HUDEP-2 (cell line): ENCODE measurements around the gene DST.
A peak's percentile ranks its signal among the peaks of the same experiment; 100 is the strongest.
"Not testable (repeated sequence)": the region's sequence is repeated elsewhere in the genome, so short reads cannot be mapped to it uniquely, and the experiment has no call there.

ENCODE experiments used
- DNase-seq, 76 experiments: peaks; one replicate each; lab custom pipeline; 2025; ENCODE audit not compliant: unreplicated experiment in 76 of 76; lab: John Stamatoyannopoulos, UW

DST gene

DNA sequence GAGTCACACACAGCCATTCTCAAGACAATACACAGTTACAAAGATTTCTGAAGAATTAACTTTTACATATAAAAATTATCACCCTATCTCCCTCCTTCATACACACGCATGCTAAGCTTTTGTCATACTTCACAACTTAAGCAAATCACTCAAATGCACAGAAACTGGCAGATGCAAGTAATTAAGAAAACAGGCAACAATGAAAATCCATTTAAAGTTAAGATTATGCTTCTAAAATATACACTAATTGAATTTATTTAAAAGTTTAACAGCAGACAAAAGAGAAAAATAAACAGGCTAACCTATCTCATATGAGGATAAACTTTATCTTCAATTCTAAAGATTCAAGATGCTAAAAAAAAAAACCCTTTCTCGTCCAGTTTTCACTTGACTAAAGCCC, 68.4 kb downstream of the DST start:
- DNase-seq = no peak

DNA sequence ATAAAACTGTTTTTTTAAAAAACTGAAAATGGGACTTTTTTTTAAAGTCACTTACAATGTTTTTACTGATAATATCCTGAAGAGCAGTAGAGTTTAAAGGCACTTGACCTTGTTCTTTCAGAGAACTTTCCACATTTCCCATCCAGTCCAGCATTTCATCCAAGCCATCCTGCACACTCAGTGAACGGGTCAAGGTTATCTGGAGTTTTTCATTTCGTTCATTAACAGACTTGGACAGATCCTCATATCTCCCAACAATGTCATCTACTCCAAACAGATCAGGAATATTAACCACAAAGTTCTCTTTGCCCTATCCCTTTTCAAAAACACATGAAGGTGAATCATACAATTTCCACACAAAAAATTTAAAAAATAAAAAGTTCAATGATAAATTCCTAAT, 69.1 kb downstream of the DST start:
- DNase-seq = no peak

- DNase-seq = no peak
These were observed 69.8 kb downstream of the DST start for GRCh38 chr6:56572788-56573471.

- DNase-seq = no peak
These were observed 71.1 kb downstream of the DST start for GRCh38 chr6:56571605-56572004.

DNA sequence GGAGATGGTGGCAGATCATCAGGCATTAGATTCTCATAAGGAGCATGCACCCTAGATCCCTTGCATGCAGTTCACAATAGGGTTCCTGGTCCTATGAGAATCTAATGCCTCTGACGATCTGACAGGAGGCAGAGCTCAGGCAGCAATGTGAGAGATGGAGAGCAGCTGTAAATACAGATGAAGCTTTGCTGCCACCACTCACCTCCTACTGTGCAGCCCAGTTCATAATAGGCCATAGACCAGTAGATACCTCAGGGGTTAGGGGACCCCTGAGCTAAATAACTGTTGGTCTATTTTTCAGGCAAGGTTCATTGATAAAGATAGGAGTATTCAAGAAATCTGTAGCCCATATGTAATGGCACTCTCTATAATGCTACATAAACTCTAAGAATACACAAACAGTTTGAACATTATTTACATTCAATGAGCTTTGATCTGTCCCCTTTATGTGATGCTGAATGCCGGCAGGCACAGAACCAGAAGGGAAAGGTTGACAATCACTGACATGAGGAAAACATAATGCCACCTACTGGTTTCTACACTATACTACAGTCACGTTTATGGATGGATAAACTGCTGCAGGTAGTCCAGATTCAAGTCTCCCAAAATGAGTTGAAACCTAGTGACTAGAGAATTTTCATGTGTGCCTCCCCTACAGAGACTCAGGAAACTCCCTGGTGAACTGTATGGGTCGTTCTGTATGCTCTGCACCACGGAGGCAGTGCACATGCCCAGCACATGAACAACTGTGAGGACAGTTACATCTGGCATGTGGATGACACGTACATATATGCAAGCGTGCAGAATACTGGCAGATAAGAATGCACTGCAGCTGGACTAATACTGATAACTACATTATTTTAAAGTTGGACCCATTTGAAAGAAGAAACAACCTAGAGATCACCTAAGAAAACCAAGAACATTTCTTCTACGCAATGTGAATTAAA, 72.0 kb downstream of the DST start:
- peak in 9 of 76 experiments; percentile 8 to 33 (median 14) for DNase-seq

- DNase-seq = no peak
These were observed 75.2 kb downstream of the DST start for GRCh38 chr6:56567501-56567900.

DNA sequence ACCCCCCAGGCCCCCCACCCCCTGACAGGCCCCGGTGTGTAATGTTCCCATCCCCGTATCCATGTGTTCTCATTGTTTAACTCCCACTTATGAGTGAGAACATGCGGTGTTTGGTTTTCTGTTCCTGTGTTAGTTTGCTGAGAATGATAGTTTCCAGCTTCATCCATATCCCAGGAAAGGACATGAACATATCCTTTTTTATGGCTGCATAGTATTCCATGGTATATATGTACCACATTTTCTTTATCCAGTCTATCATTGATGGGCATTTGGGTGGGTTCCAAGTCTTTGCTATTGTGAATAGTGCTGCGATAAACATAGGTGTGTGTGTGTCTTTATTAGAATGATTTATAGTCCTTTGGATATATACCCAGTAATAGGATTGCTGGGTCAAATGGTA, 80.0 kb downstream of the DST start:
- not testable (repeated sequence) for DNase-seq

DNA sequence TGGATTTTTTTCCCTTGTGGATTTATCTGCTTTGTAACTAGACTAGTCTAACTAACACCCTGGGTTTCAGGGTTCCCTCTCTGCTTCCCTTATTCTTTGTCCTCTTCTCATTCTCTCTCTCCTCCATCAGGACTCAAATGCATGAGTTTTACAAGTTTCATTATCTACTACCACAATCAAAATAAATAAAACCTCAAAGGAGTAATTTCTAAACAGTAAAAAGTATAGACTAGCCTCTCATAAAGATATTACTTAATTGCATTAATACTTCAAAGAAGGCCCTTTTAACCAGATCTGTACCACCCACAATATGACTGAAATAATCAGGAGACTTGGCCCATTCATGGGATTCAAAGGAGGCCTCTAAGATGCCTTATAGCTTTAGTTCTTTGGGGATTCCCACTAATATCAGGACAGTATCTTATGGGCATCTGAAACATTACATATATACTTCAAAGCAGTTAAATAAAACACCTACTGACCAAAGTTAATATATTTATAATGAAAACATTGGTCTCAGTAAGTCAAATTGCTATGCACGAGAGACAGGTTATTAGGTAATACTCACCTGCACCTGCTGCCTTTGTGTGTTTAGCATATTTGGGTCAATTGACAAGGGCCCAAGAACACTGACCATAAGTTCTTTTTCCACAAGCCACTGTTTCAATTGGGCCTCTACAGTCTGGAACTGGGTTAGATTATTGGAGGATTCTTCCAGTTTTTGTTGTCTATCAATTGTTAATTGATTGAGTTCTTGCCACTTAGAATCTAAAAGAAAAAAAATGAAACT, 85.7 kb downstream of the DST start:
- no peak for DNase-seq

- no peak for DNase-seq
These were observed 87.2 kb downstream of the DST start for GRCh38 chr6:56555438-56555872.

GRCh38 chr6:56552187-56553130, 90.2 kb downstream of the DST start:
- DNase-seq = no peak

DNA sequence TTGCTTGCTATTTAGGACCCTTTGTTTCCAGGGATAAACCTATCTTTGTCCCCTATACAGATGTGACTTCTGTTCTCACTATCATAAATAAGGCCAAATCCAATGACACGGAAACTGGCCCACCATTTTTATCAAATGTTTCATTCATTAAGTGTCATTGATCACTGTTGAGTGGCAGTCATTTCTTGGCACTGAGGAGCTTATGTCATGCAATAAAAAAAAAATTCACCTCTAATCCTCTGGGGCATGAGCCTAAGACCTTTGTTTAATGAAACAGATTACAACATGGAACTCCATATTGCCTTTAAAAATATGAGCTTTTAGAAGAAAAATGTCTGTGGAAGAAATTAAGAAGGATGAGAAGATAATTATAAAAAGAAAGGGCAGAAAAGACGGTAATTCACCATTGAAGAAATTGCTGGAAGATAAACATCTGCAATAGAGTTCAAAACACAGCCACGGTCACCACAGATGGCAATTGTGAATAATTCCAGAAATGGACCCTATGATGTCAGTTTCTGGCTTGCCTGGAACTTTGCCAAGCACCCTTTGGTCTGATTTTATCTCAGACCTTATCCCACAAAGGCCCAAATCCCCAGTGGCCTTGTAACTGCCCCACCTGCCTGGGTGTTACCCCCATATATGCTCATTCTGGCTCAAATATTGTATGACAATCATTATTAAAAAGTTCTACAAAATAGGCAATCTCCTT, 91.1 kb downstream of the DST start:
- no peak for DNase-seq

DNA sequence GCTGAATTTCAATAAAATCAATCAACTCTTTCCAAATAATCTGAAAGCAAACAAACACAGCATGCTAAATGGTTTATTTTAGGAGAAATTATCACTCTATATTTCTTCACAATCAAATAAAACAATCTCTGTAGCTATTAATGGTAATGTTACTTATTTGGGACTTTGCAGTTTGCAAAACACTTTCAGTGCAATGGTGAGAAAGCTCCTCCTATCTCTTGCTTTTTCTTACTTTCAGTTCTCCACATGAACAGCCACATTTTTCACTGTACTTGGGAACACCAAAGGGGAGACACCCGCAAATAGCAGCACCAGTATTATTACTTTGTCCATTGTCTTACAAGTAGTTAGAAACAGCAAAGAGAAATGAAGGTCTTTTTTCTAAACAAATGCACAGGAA, 92.4 kb downstream of the DST start:
- DNase-seq = no peak

GRCh38 chr6:56549014-56549413, 93.7 kb downstream of the DST start:
- peak in 12 of 76 experiments; percentile 9 to 43 (median 20) for DNase-seq

DNA sequence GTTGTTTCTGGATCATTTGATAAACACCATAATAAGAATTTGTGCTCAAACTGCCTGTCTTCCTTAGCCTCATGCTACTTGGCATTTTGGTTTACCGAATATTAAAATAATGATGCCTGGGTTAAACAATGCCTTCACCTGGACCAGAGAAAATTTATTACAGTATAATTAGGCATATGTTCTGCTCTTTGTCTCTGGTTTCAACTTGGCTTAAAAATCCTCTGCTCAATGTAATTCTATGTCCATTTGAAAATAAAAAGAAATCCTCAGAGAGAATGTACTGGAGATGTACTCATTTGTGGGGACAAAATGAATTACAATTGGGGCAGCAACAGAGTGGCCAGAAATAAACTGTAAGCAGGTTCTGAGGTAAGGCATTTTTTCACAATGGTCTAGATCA, 95.0 kb downstream of the DST start:
- DNase-seq = no peak

DNA sequence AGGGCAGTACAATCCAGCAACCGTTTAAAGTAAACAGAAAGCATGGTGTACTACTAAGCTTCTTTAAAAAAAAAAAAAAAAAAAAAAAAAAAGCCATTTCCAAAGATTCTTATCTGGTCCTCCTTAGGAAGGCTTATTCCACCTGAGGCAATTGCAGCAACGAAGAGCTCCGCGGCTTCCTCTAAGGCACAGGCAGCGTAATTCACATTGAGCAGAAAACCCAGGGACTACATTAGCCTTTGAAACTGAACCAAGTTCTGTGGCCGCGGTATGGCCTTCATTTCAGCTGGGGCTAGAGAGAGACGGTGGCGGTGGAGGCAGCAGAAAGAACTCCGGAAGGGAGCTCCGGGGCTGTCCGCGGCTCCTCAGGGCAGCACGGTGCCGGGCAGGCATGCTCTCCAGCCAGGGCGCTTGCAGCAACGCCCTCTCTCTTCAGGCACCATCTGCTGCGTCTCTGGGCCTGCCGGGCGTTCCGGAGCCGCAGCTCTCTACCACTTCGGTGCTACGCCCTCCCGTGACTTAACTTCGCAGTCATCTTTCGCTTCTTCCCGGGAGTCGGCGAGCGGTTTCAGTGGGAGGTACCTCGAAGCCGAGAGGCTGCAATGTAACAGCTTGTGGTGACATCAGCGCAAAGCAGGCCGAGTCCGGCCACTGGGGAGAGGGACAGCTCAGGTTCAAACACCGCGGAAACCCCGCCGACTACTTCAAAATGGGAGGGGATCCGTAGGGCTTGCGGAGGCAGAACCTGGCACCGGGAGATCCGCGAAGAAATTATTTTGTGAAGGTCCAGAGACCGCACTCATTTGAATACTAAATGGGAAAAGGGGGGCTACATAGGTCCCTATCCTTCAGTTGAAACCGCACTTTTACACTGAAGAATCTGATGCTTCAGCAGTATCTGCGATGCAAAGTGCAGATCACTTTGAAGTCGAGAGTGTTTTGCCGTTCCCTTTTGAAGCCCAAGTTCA, 100.0 kb downstream of the DST start:
- DNase-seq = peak; percentile 82 to 98 (median 95)

GRCh38 chr6:56541741-56542360, 100.8 kb downstream of the DST start:
- peak in 3 of 76 experiments; percentile 18 to 55 (median 43) for DNase-seq

GRCh38 chr6:56541030-56541600, 101.6 kb downstream of the DST start:
- peak in 4 of 76 experiments; percentile 13 to 29 (median 14) for DNase-seq
